ENCODE data around the gene MRPL12. TPM values are rescaled to one million over a fixed set of nuclear protein-coding genes. Genes with fewer than 3 reads are reported as not detected.

Gene MRPL12
- total and polyA plus RNA-seq, 9 of the 15 experiments (the other 6 are each of a cell fraction or from before 2014, with no cell fraction given) = 0.94 to 338 (median 100) TPM

- TF ChIP-seq CHD7 (IDR thresholded peaks at IDR 0.05; ENCODE audit: low read depth, low read length) = no peak
- TF ChIP-seq HOMEZ (CRISPR knock-in tag; IDR thresholded peaks at IDR 0.05) = no peak
- TF ChIP-seq HEY1 (CRISPR knock-in tag; IDR thresholded peaks at IDR 0.05; ENCODE audit: borderline replicate concordance) = no peak
- 0 out of 2 replicates have a peak, but pooled peaks have one; percentile 25 for TF ChIP-seq ETV5 (CRISPR knock-in tag; IDR thresholded peaks at IDR 0.05; ENCODE audit: low read depth)
- TF ChIP-seq ZNF449 (CRISPR knock-in tag; IDR thresholded peaks at IDR 0.05) = no peak
- no peak for TF ChIP-seq ID3 (CRISPR knock-in tag; IDR thresholded peaks at IDR 0.05)
- no peak for TF ChIP-seq ID3 (tag; IDR thresholded peaks at IDR 0.05)
- no peak for TF ChIP-seq CBX5 (IDR thresholded peaks at IDR 0.05; ENCODE audit: borderline replicate concordance, low read depth)
- TF ChIP-seq FOXA3 (CRISPR knock-in tag; conservative IDR thresholded peaks at IDR 0.05 in 1 of 2, IDR thresholded peaks at IDR 0.05 in 1 of 2) = no peak
- 0 out of 2 replicates have a peak, but pooled peaks have one; percentile 49 for TF ChIP-seq ESRRA (IDR thresholded peaks at IDR 0.05; ENCODE audit: borderline replicate concordance, low read depth)
- no peak for TF ChIP-seq ZNF224 (CRISPR knock-in tag; IDR thresholded peaks at IDR 0.05)
These were observed 19.4 kb upstream of the MRPL12 start, which contains the start of the genes ARL16 and HGS (continued) for GRCh38 chr17:81683584-81684441.
